IMR-90 (cell line): ENCODE measurements around the gene ZNF574. TPM values are rescaled to one million over a fixed set of nuclear protein-coding genes. Genes with fewer than 3 reads are reported as not detected.

Experiments used
- ATAC-seq: fragments of 200-7000 bp; cut with Tn5 transposase; 2 replicates; pipeline ENCODE4 v1.9.1; 2020; ENCODE audit warnings: low read depth, mild to moderate bottlenecking, moderate library complexity
- BruUV-seq: library from RNA; stranded (reverse); fragments of 400-500 nt; replicated peaks from 2 replicates; lab custom pipeline; 2021; lab: Mats Ljungman, UMichigan
- CTCF ChIA-PET: fragments of 300-600 bp; formaldehyde crosslinking; extraction: SDS; loops from one replicate; lab custom pipeline; 2021; ENCODE audit warnings: antibody characterized with exemption; lab: Yijun Ruan, JAX
- POLR2A ChIA-PET: fragments of 300-600 bp; sonication (Branson Sonifier 250); formaldehyde crosslinking; loops from one replicate; lab custom pipeline; 2022; ENCODE audit warnings: antibody characterized with exemption; ENCODE audit not compliant: unreplicated experiment; lab: Charles Lee
- DNase-seq: peaks from one replicate; pipeline ENCODE4 v3.0.0; 2013
- H2AFZ ChIP-seq: replicated peaks from 2 replicates; pipeline ENCODE3; 2013; ENCODE audit warnings: low read length, mild to moderate bottlenecking; ENCODE audit not compliant: poor library complexity
- H2AK5ac ChIP-seq: 2 replicates; pipeline ENCODE4 v1.6.1; 2013; ENCODE audit warnings: low read depth, low read length, inconsistent platforms
- H2AK9ac ChIP-seq: replicated peaks from 2 replicates; pipeline ENCODE3; 2013; ENCODE audit warnings: mild to moderate bottlenecking, low read depth, low read length, moderate library complexity; ENCODE audit not compliant: poor library complexity
- H2BK120ac ChIP-seq: 2 replicates; pipeline ENCODE4 v1.6.1; 2013; ENCODE audit warnings: low read depth, low read length, inconsistent platforms
- H2BK15ac ChIP-seq: 3 replicates; pipeline ENCODE4 v1.6.1; 2013; ENCODE audit warnings: low read depth, low read length, inconsistent platforms
- H2BK20ac ChIP-seq: 2 replicates; pipeline ENCODE4 v1.6.1; 2013; ENCODE audit warnings: low read depth, mild to moderate bottlenecking, inconsistent platforms, low read length, moderate library complexity
- H2BK5ac ChIP-seq: 2 replicates; pipeline ENCODE4 v1.6.1; 2013; ENCODE audit warnings: mild to moderate bottlenecking, low read depth, low read length, inconsistent platforms; ENCODE audit not compliant: poor library complexity, severe bottlenecking
- H3K14ac ChIP-seq: replicated peaks from 2 replicates; pipeline ENCODE4 v1.6.1; 2013; ENCODE audit warnings: low read depth, low read length, inconsistent platforms
- H3K18ac ChIP-seq: 2 replicates; pipeline ENCODE4 v1.6.1; 2013; ENCODE audit warnings: low read depth, low read length, control low read depth
- H3K23ac ChIP-seq: 2 replicates; pipeline ENCODE4 v1.6.1; 2013; ENCODE audit warnings: low read depth, low read length, inconsistent platforms
- H3K27ac ChIP-seq: 2 replicates; pipeline ENCODE4 v1.5.1; 2013; ENCODE audit warnings: mild to moderate bottlenecking, control low read depth, low read length; ENCODE audit not compliant: insufficient read depth
- H3K27me3 ChIP-seq: 2 replicates; pipeline ENCODE4 v1.6.1; 2013; ENCODE audit warnings: low read length; ENCODE audit not compliant: control insufficient read depth, insufficient read depth
- H3K36me3 ChIP-seq: 2 replicates; pipeline ENCODE4 v1.6.1; 2013; ENCODE audit warnings: low read length, mixed read lengths; ENCODE audit not compliant: control insufficient read depth, insufficient read depth
- H3K4ac ChIP-seq: 2 replicates; pipeline ENCODE4 v1.6.1; 2013; ENCODE audit warnings: low read depth, low read length, inconsistent platforms
- H3K4me1 ChIP-seq: 2 replicates; pipeline ENCODE4 v1.6.1; 2013; ENCODE audit warnings: low read length, mixed read lengths; ENCODE audit not compliant: control insufficient read depth, insufficient read depth
- H3K4me2 ChIP-seq: 2 replicates; pipeline ENCODE4 v1.6.1; 2013; ENCODE audit warnings: low read depth, mild to moderate bottlenecking, control low read depth, low read length, moderate library complexity
- H3K4me3 ChIP-seq: 2 replicates; pipeline ENCODE4 v1.5.1; 2013; ENCODE audit warnings: low read depth, mild to moderate bottlenecking, control low read depth, low read length, moderate library complexity; ENCODE audit not compliant: insufficient read depth
- H3K56ac ChIP-seq: 2 replicates; pipeline ENCODE4 v1.6.1; 2013; ENCODE audit warnings: low read length, inconsistent platforms; ENCODE audit not compliant: insufficient read depth; ENCODE audit errors: extremely low read depth
- H3K79me1 ChIP-seq, 2 experiments: 2 replicates each; pipeline ENCODE4 v1.6.1; 2013; ENCODE audit warnings: low read length in 2 of 2, inconsistent platforms in 1 of 2, low read depth in 1 of 2
- H3K9ac ChIP-seq: 2 replicates; pipeline ENCODE4 v1.6.1; 2013; ENCODE audit warnings: low read depth, low read length, control low read depth
- H3K9me1 ChIP-seq: 2 replicates; pipeline ENCODE4 v1.6.1; 2013; ENCODE audit warnings: low read length, inconsistent platforms; ENCODE audit not compliant: insufficient read depth
- H3K9me3 ChIP-seq: 2 replicates; pipeline ENCODE4 v1.6.1; 2013; ENCODE audit warnings: low read length; ENCODE audit not compliant: control insufficient read depth, insufficient read depth
- H4K20me1 ChIP-seq: 2 replicates; pipeline ENCODE4 v1.6.1; 2013; ENCODE audit warnings: low read length, inconsistent platforms; ENCODE audit not compliant: insufficient read depth
- H4K5ac ChIP-seq: 2 replicates; pipeline ENCODE4 v1.6.1; 2013; ENCODE audit warnings: mild to moderate bottlenecking, low read depth, low read length, control low read depth
- H4K8ac ChIP-seq, 2 experiments: 2 replicates each; pipeline ENCODE4 v1.6.1; 2013; ENCODE audit warnings: low read depth in 2 of 2, low read length in 2 of 2, control low read depth in 1 of 2, inconsistent platforms in 1 of 2
- H4K91ac ChIP-seq: 2 replicates; pipeline ENCODE4 v1.6.1; 2013; ENCODE audit warnings: low read depth, low read length, inconsistent platforms; ENCODE audit not compliant: insufficient read depth
- BHLHE40 ChIP-seq: fragments of 150-350 bp; IDR thresholded peaks from 2 replicates; pipeline ENCODE4 v1.6.1; 2016; ENCODE audit warnings: mild to moderate bottlenecking, low read depth, low read length
- CEBPB ChIP-seq: IDR thresholded peaks from 2 replicates; pipeline ENCODE4 v1.6.1; 2012; ENCODE audit warnings: low read depth, low read length, improper control_type of control experiment
- CHD1 ChIP-seq: IDR thresholded peaks from 2 replicates; pipeline ENCODE4 v1.6.1; 2012; ENCODE audit warnings: low read depth, low read length, improper control_type of control experiment
- CTCF ChIP-seq: conservative IDR thresholded peaks from 2 replicates; pipeline ENCODE4 v1.5.1; 2012; ENCODE audit warnings: mild to moderate bottlenecking, low read depth, low read length, improper control_type of control experiment
- ELK1 ChIP-seq: fragments of 150-350 bp; IDR thresholded peaks from 2 replicates; pipeline ENCODE4 v1.6.1; 2016; ENCODE audit warnings: low read depth, mild to moderate bottlenecking, low read length, moderate library complexity, borderline replicate concordance
- FOS ChIP-seq: fragments of 150-350 bp; IDR thresholded peaks from 2 replicates; pipeline ENCODE4 v1.6.1; 2016; ENCODE audit warnings: low read depth, low read length
- MAFK ChIP-seq: IDR thresholded peaks from 2 replicates; pipeline ENCODE4 v1.6.1; 2012; ENCODE audit warnings: low read depth, low read length, improper control_type of control experiment
- MAZ ChIP-seq: IDR thresholded peaks from 2 replicates; pipeline ENCODE4 v1.6.1; 2012; ENCODE audit warnings: low read depth, mild to moderate bottlenecking, low read length, improper control_type of control experiment, moderate library complexity, borderline replicate concordance
- MXI1 ChIP-seq: IDR thresholded peaks from 2 replicates; pipeline ENCODE4 v1.6.1; 2012; ENCODE audit warnings: low read depth, mild to moderate bottlenecking, low read length, moderate library complexity, borderline replicate concordance
- NFE2L2 ChIP-seq: fragments of 150-350 bp; IDR thresholded peaks from 2 replicates; pipeline ENCODE4 v1.6.1; 2016; ENCODE audit warnings: low read depth, mild to moderate bottlenecking, low read length
- POLR2A ChIP-seq: IDR thresholded peaks from 2 replicates; pipeline ENCODE4 v1.6.1; 2012; ENCODE audit warnings: mild to moderate bottlenecking, low read depth, low read length
- RAD21 ChIP-seq: IDR thresholded peaks from 2 replicates; pipeline ENCODE4 v1.6.1; 2012; ENCODE audit warnings: low read length, improper control_type of control experiment
- RCOR1 ChIP-seq: IDR thresholded peaks from 2 replicates; pipeline ENCODE4 v1.6.1; 2012; ENCODE audit warnings: mild to moderate bottlenecking, low read length, improper control_type of control experiment; ENCODE audit not compliant: insufficient replicate concordance
- RFX5 ChIP-seq: IDR thresholded peaks from 2 replicates; pipeline ENCODE4 v1.8.0; 2012; ENCODE audit warnings: low read depth, mild to moderate bottlenecking, low read length, moderate library complexity
- SMC3 ChIP-seq: fragments of 150-350 bp; IDR thresholded peaks from 2 replicates; pipeline ENCODE4 v1.6.1; 2016; ENCODE audit warnings: low read depth, mild to moderate bottlenecking, antibody characterized with exemption, low read length, moderate library complexity
- USF2 ChIP-seq: fragments of 150-350 bp; IDR thresholded peaks from 2 replicates; pipeline ENCODE4 v1.6.1; 2017; ENCODE audit warnings: mild to moderate bottlenecking, antibody characterized with exemption, low read length, low read depth
- WGBS, 2 experiments: methylation state at CpG; one replicate each; pipeline versions ENCODE4 v1.1.5 to v1.1.7; 2013; ENCODE audit warnings: missing lambda C conversion rate in 2 of 2; ENCODE audit not compliant: insufficient read length in 1 of 2; ENCODE audit errors: extremely low coverage in 2 of 2; 5-methylcytosine and 5-hydroxymethylcytosine counted together
- dilution Hi-C: fragments of 300-500 bp; cut with HindIII; formaldehyde crosslinking; loops from one replicate; pipeline ENCODE4 v1.14.3; 2018; ENCODE audit warnings: low sequenced_read_pairs; ENCODE audit not compliant: unreplicated experiment
- in situ Hi-C: fragments of 300-500 bp; cut with MboI; formaldehyde crosslinking; loops from 3 replicates; pipeline ENCODE4 v1.14.3; 2019; ENCODE audit warnings: low sequenced_read_pairs, inconsistent platforms, mixed read lengths
- intact Hi-C: fragments of 100-400 bp; cut with micrococcal nuclease; formaldehyde crosslinking; loops from 2 replicates; pipeline ENCODE4 v1.10.0; 2022
- polyA plus RNA-seq, 3 experiments: library from polyadenylated mRNA; depleted of rRNA; stranded (reverse); fragments of >200 nt; gene quantifications; 2 replicates each; pipeline ENCODE4 v1.2.3, GENCODE V29; 2012; ENCODE audit warnings: low replicate concordance in 1 of 3
- total RNA-seq: library from RNA; depleted of rRNA; stranded (reverse); fragments of >200 nt; gene quantifications from 2 replicates; pipeline ENCODE4 v1.2.3, GENCODE V29; 2012

Gene ZNF574
- total and polyA plus RNA-seq, 2 of the 4 experiments (the other 2 are of a cell fraction) = 8.1 to 14.1 TPM

GRCh38 chr19:42067315-42067888 is 8.6 kb upstream of the ZNF574 start:
- dilution Hi-C loops (no loop called here), intact Hi-C loops (no loop called here), in situ Hi-C loops (no loop called here)
- Histone ChIP-seq H3K27ac (no peak overlapping the region), H3K79me1 (no peaks in the 10 kb centered on the region), H2AK5ac (no peak overlapping the region), H4K20me1 (no peaks in the 10 kb centered on the region), H3K23ac (peak overlapping the region; percentile 33; the same call in 1 of the 2 replicates), H2BK5ac (no peak overlapping the region), H3K9ac (no peak overlapping the region), H2BK20ac (no peak overlapping the region), H3K4ac (no peak overlapping the region), H4K5ac (no peak overlapping the region), H3K56ac (no peak overlapping the region), H3K18ac (no peak overlapping the region), H2AFZ (no peak overlapping the region), H3K14ac (no peak overlapping the region), H4K8ac (no peak overlapping the region), H2BK15ac (no peak overlapping the region), H3K9me1 (no peaks in the 10 kb centered on the region), H4K91ac (no peak overlapping the region), H2BK120ac (no peak overlapping the region), H3K4me2 (no peak overlapping the region), H2AK9ac (no peak overlapping the region), H3K9me3 (no peaks in the 10 kb centered on the region), H3K4me1 (no peaks in the 10 kb centered on the region), H3K27me3 (peaks cover 67% of the 10 kb centered on the region), H3K4me3 (no peak overlapping the region), H3K36me3 (no peaks in the 10 kb centered on the region)
- POLR2A ChIA-PET = no interaction called here
- WGBS, 2 experiments = 58% methylated on average over 4 of the region's 6 CpGs; no CpG with 5 or more reads in 1 of the 2 experiments
- no TSS peak for BruUV-seq
- CTCF ChIA-PET = no interaction called here
- ATAC-seq (no peak), DNase-seq (no peak)
- TF ChIP-seq MAZ = no peak
- TF ChIP-seq CEBPB = no peak
- TF ChIP-seq USF2 = no peak
- no peak for TF ChIP-seq RFX5
- no peak for TF ChIP-seq CHD1
- TF ChIP-seq FOS = no peak
- TF ChIP-seq RAD21 = no peak
- TF ChIP-seq SMC3 = no peak
- no peak for TF ChIP-seq MXI1
- no peak for TF ChIP-seq POLR2A
- TF ChIP-seq CTCF = no peak
- TF ChIP-seq BHLHE40 = no peak
- TF ChIP-seq MAFK = no peak
- TF ChIP-seq NFE2L2 = no peak
- no peak for TF ChIP-seq RCOR1
- no peak for TF ChIP-seq ELK1
